ENCODE measurements around the gene COL21A1.
A peak's percentile ranks its signal among the peaks of the same experiment; 100 is the strongest.

The COL21A1 gene

DNA sequence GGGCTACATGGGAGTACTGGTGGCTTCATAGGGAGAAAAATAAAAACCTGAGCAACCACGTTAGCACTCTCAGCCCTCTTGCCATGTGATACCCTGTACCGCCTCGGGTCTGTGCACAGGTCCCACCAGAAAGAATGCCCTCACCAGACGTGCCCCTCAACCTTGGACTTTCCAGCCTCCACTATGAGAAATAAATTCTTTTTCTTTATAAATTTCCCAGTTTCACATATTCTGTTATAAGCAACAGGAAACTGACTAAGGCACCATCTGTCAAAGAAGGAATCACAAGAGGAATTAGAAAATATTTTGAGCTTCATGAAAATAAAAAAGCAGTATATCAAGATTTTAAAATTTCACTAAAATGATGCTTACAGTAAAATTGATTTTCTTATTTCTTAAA lies 203.6 kb downstream of the COL21A1 start:
- POLR2A ChIA-PET = no interaction called here
- no peak for DNase-seq (ENCODE audit: low read depth, low spot score)
- CTCF ChIA-PET = interaction anchor here (1.1 to 1.7 kb wide), 2 partner anchors 249 to 271 kb away, joined by 3 to 5 read pairs; no protein-coding TSS in a partner anchor
- no peak overlapping the region for H3K4me3 ChIP-seq (ENCODE audit: low read depth, low read length)
- TF ChIP-seq, protein P1, sequence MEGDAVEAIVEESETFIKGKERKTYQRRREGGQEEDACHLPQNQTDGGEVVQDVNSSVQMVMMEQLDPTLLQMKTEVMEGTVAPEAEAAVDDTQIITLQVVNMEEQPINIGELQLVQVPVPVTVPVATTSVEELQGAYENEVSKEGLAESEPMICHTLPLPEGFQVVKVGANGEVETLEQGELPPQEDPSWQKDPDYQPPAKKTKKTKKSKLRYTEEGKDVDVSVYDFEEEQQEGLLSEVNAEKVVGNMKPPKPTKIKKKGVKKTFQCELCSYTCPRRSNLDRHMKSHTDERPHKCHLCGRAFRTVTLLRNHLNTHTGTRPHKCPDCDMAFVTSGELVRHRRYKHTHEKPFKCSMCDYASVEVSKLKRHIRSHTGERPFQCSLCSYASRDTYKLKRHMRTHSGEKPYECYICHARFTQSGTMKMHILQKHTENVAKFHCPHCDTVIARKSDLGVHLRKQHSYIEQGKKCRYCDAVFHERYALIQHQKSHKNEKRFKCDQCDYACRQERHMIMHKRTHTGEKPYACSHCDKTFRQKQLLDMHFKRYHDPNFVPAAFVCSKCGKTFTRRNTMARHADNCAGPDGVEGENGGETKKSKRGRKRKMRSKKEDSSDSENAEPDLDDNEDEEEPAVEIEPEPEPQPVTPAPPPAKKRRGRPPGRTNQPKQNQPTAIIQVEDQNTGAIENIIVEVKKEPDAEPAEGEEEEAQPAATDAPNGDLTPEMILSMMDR (IDR thresholded peaks at IDR 0.05; ENCODE audit: insufficient read depth, low read length, missing control alignments) = no peak

DNA sequence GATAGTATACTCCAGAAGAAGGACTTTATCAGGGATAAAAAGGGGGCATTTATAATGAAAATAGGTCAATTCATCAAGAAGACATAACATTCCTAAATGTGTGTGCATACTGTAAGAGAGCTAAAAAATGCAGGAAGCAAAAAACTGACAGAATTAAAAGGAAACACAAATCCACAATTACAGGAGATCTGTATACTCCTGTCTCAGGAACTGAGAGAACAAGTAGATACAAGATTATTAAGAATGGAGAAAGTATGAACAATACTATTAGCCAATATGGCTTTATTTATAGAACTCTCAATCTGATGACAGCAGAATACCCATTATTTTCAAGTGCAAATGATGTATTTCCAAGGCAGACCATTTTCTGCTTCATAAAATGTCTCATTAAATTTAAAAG lies 204.3 kb downstream of the COL21A1 start:
- H3K4me3 ChIP-seq (ENCODE audit: low read depth, low read length) = no peak overlapping the region
- no peak for DNase-seq (ENCODE audit: low read depth, low spot score)
- POLR2A ChIA-PET = no interaction called here
- TF ChIP-seq, protein P1 (IDR thresholded peaks at IDR 0.05; ENCODE audit: insufficient read depth, low read length, missing control alignments) = no peak
- CTCF ChIA-PET = interaction anchor here (1.1 to 1.7 kb wide), 2 partner anchors 10 to 250 kb away, joined by 4 to 5 read pairs; no protein-coding TSS in a partner anchor

DNA sequence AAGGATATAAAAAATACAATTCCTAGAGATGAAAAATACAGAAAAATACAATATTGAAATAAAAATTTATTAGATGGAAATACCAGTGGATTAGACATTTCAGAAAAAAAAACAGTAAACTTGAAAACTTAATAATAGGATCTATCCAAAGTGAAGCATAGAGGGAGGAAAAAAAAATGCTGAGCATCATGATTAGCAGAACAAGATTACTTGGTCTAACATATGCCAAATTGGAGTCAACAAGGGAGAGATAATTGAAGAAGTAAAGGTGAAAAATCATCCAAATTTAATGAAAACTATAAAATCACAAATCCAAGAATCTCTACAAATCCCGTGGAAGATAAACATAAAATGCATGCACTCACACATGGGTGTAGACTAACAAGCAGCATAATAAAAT lies 205.8 kb downstream of the COL21A1 start:
- H3K4me3 ChIP-seq (ENCODE audit: low read depth, low read length) = no peak overlapping the region
- ChIA-PET POLR2A (no interaction called here), CTCF (no interaction called here)
- no peak for DNase-seq (ENCODE audit: low read depth, low spot score)
- TF ChIP-seq, protein P1 (IDR thresholded peaks at IDR 0.05; ENCODE audit: insufficient read depth, low read length, missing control alignments) = no peak

DNA sequence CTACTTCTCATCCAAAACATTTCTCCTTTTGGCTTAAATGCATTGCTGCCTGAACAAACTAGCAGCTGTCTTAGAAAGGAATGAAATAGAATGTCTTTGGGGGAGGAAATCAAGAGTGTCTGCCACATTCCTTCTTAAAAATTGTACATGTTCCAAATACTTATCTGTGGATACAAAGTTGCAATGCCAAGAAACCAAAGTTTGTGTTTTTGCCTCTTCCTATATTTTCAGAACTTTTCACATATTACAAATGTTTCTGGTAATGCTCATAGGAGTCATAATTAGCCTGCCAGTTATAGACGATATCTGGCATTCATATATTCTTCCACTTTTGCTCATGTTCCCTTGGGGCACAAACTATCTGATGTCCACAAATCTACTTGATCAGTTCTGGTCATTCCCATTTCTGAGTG lies 206.5 kb downstream of the COL21A1 start:
- TF ChIP-seq, protein P1 (IDR thresholded peaks at IDR 0.05; ENCODE audit: insufficient read depth, low read length, missing control alignments) = no peak
- ChIA-PET CTCF (interaction anchor here (6.2 kb wide), 1 partner anchor 251 kb away, joined by 44 read pairs; no protein-coding TSS in a partner anchor), POLR2A (no interaction called here)
- H3K4me3 ChIP-seq (ENCODE audit: low read depth, low read length) = no peak overlapping the region
- DNase-seq (ENCODE audit: low read depth, low spot score) = peak; percentile 72

DNA sequence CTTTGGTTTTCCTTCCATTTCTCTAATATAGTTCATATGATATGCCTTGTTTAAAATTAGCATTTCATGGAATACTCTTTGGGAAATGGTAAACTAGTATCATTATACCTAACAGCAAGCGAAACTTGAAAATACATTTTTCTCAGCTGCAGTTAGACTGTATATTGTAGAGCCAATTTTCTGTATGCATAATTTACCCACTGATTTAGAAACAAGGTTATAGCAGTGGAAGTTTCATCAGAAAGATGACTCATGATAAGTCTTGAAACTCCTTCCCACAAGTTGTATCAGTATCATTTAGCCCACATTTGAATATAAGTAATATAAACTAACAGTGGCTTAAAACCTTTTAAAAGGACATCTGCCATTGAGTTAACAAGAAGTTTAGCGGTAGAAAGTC lies 207.2 kb downstream of the COL21A1 start:
- CTCF ChIA-PET = interaction anchor here (6.2 kb wide), 1 partner anchor 252 kb away, joined by 44 read pairs; no protein-coding TSS in a partner anchor
- DNase-seq (ENCODE audit: low read depth, low spot score) = no peak
- TF ChIP-seq, protein P1 (IDR thresholded peaks at IDR 0.05; ENCODE audit: insufficient read depth, low read length, missing control alignments) = no peak
- no peak overlapping the region for H3K4me3 ChIP-seq (ENCODE audit: low read depth, low read length)
- POLR2A ChIA-PET = interaction anchor here (0.6 kb wide), 1 partner anchor 73 kb away, joined by 3 read pairs; no protein-coding TSS in a partner anchor

DNA sequence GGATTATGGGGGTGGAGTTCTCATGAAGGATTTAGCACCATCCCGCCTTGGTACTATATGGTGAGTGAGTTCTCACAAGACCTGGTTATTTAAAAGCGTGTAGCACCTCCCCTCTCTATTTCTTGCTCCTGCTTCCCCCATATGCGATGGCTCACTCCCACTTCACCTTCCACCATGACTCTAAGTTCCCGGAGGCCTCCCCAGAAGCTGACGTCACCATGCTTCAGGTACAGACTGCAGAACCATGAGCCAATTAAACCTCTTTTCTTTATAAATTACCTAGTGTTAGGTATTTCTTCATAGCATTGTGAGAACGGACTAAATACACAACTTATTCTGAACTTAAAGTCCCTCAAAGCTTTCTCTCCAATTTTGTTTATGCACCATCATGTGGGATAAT lies 208.6 kb downstream of the COL21A1 start:
- ChIA-PET CTCF (interaction anchor here (6.2 kb wide), 1 partner anchor 253 kb away, joined by 44 read pairs; no protein-coding TSS in a partner anchor), POLR2A (no interaction called here)
- H3K4me3 ChIP-seq (ENCODE audit: low read depth, low read length) = no peak overlapping the region
- no peak for DNase-seq (ENCODE audit: low read depth, low spot score)
- TF ChIP-seq, protein P1 (IDR thresholded peaks at IDR 0.05; ENCODE audit: insufficient read depth, low read length, missing control alignments) = no peak
